OCI-LY3 (cell line): ENCODE measurements around the gene CAMK2A.

Experiments
- H2AFZ ChIP-seq: fragments of 200-600, 300-600 bp; shearing (Covaris generic); 2 replicates; pipeline ENCODE4 v1.6.0; 2014; ENCODE audit warnings: antibody characterized with exemption, low read depth, low read length
- H3K27ac ChIP-seq: fragments of 200-600, 300-600 bp; sonication (generic); 2 replicates; pipeline ENCODE4 v1.5.1; 2014; ENCODE audit warnings: mild to moderate bottlenecking, low read length, moderate library complexity, mixed read lengths
- H3K27me3 ChIP-seq: fragments of 200-600, 300-600 bp; sonication (generic); 2 replicates; pipeline ENCODE4 v1.6.1; 2014; ENCODE audit warnings: low read depth, low read length, mixed read lengths
- H3K36me3 ChIP-seq: fragments of 200-600, 300-600 bp; sonication (generic); replicated peaks from 2 replicates; pipeline ENCODE3; 2014; ENCODE audit warnings: low read depth, low read length, mixed read lengths
- H3K4me1 ChIP-seq: fragments of 300-600, 200-600 bp; sonication (generic); 2 replicates; pipeline ENCODE4 v1.6.1; 2014; ENCODE audit warnings: low read length, mixed read lengths
- H3K4me2 ChIP-seq: fragments of 200-600, 300-600 bp; sonication (generic); 2 replicates; pipeline ENCODE4 v1.6.1; 2014; ENCODE audit warnings: low read length, mixed read lengths
- H3K4me3 ChIP-seq: fragments of 300-600, 200-600 bp; sonication (generic); 2 replicates; pipeline ENCODE4 v1.5.1; 2014; ENCODE audit warnings: antibody characterized with exemption, mild to moderate bottlenecking, low read length, moderate library complexity
- H3K79me2 ChIP-seq: fragments of 300-600, 200-600 bp; shearing (Covaris generic); 2 replicates; pipeline ENCODE4 v1.6.1; 2014; ENCODE audit warnings: mild to moderate bottlenecking, low read length, mixed read lengths
- H3K9ac ChIP-seq: fragments of 300-600, 200-600 bp; shearing (Covaris generic); 2 replicates; pipeline ENCODE4 v1.6.0; 2014; ENCODE audit warnings: mild to moderate bottlenecking, low read length, moderate library complexity
- H3K9me3 ChIP-seq: fragments of 200-600, 300-600 bp; shearing (Covaris generic); 2 replicates; pipeline ENCODE4 v1.6.1; 2014; ENCODE audit warnings: low read length, mixed read lengths; ENCODE audit not compliant: insufficient read depth
- H4K20me1 ChIP-seq: fragments of 200-600, 300-600 bp; sonication (generic); 2 replicates; pipeline ENCODE4 v1.6.1; 2016; ENCODE audit warnings: low read length, mixed read lengths; ENCODE audit not compliant: insufficient read depth
- CTCF ChIP-seq: fragments of 200-600, 300-600 bp; sonication (generic); IDR thresholded peaks from 2 replicates; pipeline ENCODE4 v1.5.1; 2014; ENCODE audit warnings: antibody characterized with exemption, low read length, low read depth
- EZH2phosphoT487 ChIP-seq: fragments of 200-600 bp; shearing (Covaris generic); IDR thresholded peaks from 2 replicates; pipeline ENCODE4 v1.6.1; 2018; ENCODE audit warnings: antibody characterized with exemption, mixed run types, low read depth

CAMK2A gene

GRCh38 chr5:150286820-150287219 is 2.8 kb downstream of the CAMK2A start:
- Histone ChIP-seq H4K20me1 (no peaks in the 10 kb centered on the region), H3K4me1 (no peaks in the 10 kb centered on the region), H3K4me2 (no peak overlapping the region), H3K9ac (no peak overlapping the region), H3K27ac (no peak overlapping the region), H3K4me3 (no peak overlapping the region), H3K27me3 (0 out of 2 replicates have a peak, but pooled peaks cover 6% of the 10 kb centered on the region), H3K36me3 (no peaks in the 10 kb centered on the region), H2AFZ (no peak overlapping the region), H3K9me3 (no peaks in the 10 kb centered on the region), H3K79me2 (no peaks in the 10 kb centered on the region)
- no peak for TF ChIP-seq EZH2phosphoT487
- TF ChIP-seq CTCF = no peak

GRCh38 chr5:150285114-150285513 is 4.5 kb downstream of the CAMK2A start:
- no peak overlapping the region for H3K27ac ChIP-seq
- H2AFZ ChIP-seq = no peak overlapping the region
- TF ChIP-seq EZH2phosphoT487 (no peak), CTCF (no peak)
- no peaks in the 10 kb centered on the region for H3K9me3 ChIP-seq
- H3K79me2 ChIP-seq = no peaks in the 10 kb centered on the region
- no peaks in the 10 kb centered on the region for H3K36me3 ChIP-seq
- peaks cover 15% of the 10 kb centered on the region for H3K27me3 ChIP-seq
- no peak overlapping the region for H3K4me2 ChIP-seq
- H3K4me1 ChIP-seq = no peaks in the 10 kb centered on the region
- H3K4me3 ChIP-seq = no peak overlapping the region
- H4K20me1 ChIP-seq = no peaks in the 10 kb centered on the region
- H3K9ac ChIP-seq = no peak overlapping the region

GRCh38 chr5:150284311-150284710 is 5.3 kb downstream of the CAMK2A start:
- H3K79me2 ChIP-seq = no peaks in the 10 kb centered on the region
- no peak overlapping the region for H3K27ac ChIP-seq
- no peaks in the 10 kb centered on the region for H4K20me1 ChIP-seq
- no peak for TF ChIP-seq EZH2phosphoT487
- TF ChIP-seq CTCF = no peak
- H3K4me3 ChIP-seq = no peak overlapping the region
- no peaks in the 10 kb centered on the region for H3K36me3 ChIP-seq
- no peak overlapping the region for H3K4me2 ChIP-seq
- H3K4me1 ChIP-seq = no peaks in the 10 kb centered on the region
- no peak overlapping the region for H2AFZ ChIP-seq
- peaks cover 15% of the 10 kb centered on the region for H3K27me3 ChIP-seq
- no peak overlapping the region for H3K9ac ChIP-seq
- H3K9me3 ChIP-seq = no peaks in the 10 kb centered on the region

- H3K36me3 ChIP-seq = no peaks in the 10 kb centered on the region
- H3K4me2 ChIP-seq = no peak overlapping the region
- H3K4me1 ChIP-seq = no peaks in the 10 kb centered on the region
- H4K20me1 ChIP-seq = no peaks in the 10 kb centered on the region
- no peak overlapping the region for H3K4me3 ChIP-seq
- no peaks in the 10 kb centered on the region for H3K9me3 ChIP-seq
- peaks cover 15% of the 10 kb centered on the region for H3K27me3 ChIP-seq
- H3K9ac ChIP-seq = no peak overlapping the region
- no peak overlapping the region for H2AFZ ChIP-seq
- TF ChIP-seq EZH2phosphoT487 = no peak
- TF ChIP-seq CTCF = no peak
- H3K27ac ChIP-seq = no peak overlapping the region
- no peaks in the 10 kb centered on the region for H3K79me2 ChIP-seq
These were observed 5.7 kb downstream of the CAMK2A start for GRCh38 chr5:150283904-150284303.
